AG04450 (cell line): ENCODE results near the gene GNA15. TPM values are rescaled to one million over a fixed set of nuclear protein-coding genes. Genes with fewer than 3 reads are reported as not detected.

Experiments used
- CTCF ChIA-PET: fragments of 300-600, 350-600 bp; formaldehyde crosslinking; extraction: SDS; loops from one replicate; lab custom pipeline; 2022; ENCODE audit warnings: antibody characterized with exemption, inconsistent platforms; lab: Charles Lee
- POLR2A ChIA-PET: fragments of 350-600 bp; formaldehyde crosslinking; extraction: SDS; loops from one replicate; lab custom pipeline; 2021; ENCODE audit warnings: antibody characterized with exemption, inconsistent platforms; lab: Yijun Ruan, JAX
- DNase-seq: peaks from one replicate; pipeline ENCODE4 v3.0.0-alpha.2; 2011; ENCODE audit warnings: low read depth, low spot score
- H3K27ac ChIP-seq: one replicate; pipeline ENCODE4 v1.5.1; 2012; ENCODE audit warnings: low read depth, low read length, control low read depth
- H3K27me3 ChIP-seq: one replicate; pipeline ENCODE4 v1.6.0; 2012; ENCODE audit warnings: low read length; ENCODE audit not compliant: control insufficient read depth, insufficient read depth
- H3K4me3 ChIP-seq: 2 replicates; pipeline ENCODE4 v1.5.1; 2011; ENCODE audit warnings: mild to moderate bottlenecking, low read depth, low read length, control low read depth
- H3K9me3 ChIP-seq: 2 replicates; pipeline ENCODE4 v1.5.1; 2012; ENCODE audit warnings: low read length; ENCODE audit not compliant: control insufficient read depth, insufficient read depth
- CTCF ChIP-seq: IDR thresholded peaks from 2 replicates; pipeline ENCODE4 v1.5.1; 2011; ENCODE audit warnings: low read depth, low read length, control low read depth, inconsistent platforms
- polyA plus RNA-seq: library from polyadenylated mRNA; depleted of rRNA; stranded (reverse); fragments of >200 nt; gene quantifications from 2 replicates; pipeline ENCODE4 v1.2.3, GENCODE V29; 2011

The GNA15 gene
- polyA plus RNA-seq, 1 experiment, result not detected

GRCh38 chr19:3114811-3115210 lies 21.0 kb upstream of the GNA15 start:
- Histone ChIP-seq H3K27ac (no peak overlapping the region), H3K4me3 (no peak overlapping the region), H3K27me3 (no peaks in the 10 kb centered on the region), H3K9me3 (no peaks in the 10 kb centered on the region; the same call in 1 of the 2 replicates)
- no peak for TF ChIP-seq CTCF
- CTCF ChIA-PET, result interaction anchor here (1.3 kb wide), 1 partner anchor 11 kb away, joined by 4 read pairs; no protein-coding TSS in a partner anchor
- POLR2A ChIA-PET, result no interaction called here
- no peak for DNase-seq

GRCh38 chr19:3115411-3115810 lies 20.4 kb upstream of the GNA15 start:
- Histone ChIP-seq H3K27ac (no peak overlapping the region), H3K4me3 (no peak overlapping the region), H3K9me3 (no peaks in the 10 kb centered on the region; the same call in 1 of the 2 replicates), H3K27me3 (no peaks in the 10 kb centered on the region)
- POLR2A ChIA-PET, result no interaction called here
- no peak for TF ChIP-seq CTCF
- CTCF ChIA-PET, result interaction anchor here (1.3 kb wide), 1 partner anchor 12 kb away, joined by 4 read pairs; no protein-coding TSS in a partner anchor
- no peak for DNase-seq

GRCh38 chr19:3115916-3116602 lies 19.8 kb upstream of the GNA15 start:
- no peaks in the 10 kb centered on the region; the same call in 1 of the 2 replicates for H3K9me3 ChIP-seq
- POLR2A ChIA-PET, result no interaction called here
- CTCF ChIA-PET, result interaction anchor here (1.1 to 1.3 kb wide), 2 partner anchors 12 to 13 kb away, joined by 4 to 5 read pairs; no protein-coding TSS in a partner anchor
- no peaks in the 10 kb centered on the region for H3K27me3 ChIP-seq
- no peak overlapping the region for H3K4me3 ChIP-seq
- TF ChIP-seq CTCF, result no peak
- no peak overlapping the region for H3K27ac ChIP-seq
- DNase-seq, result no peak

GRCh38 chr19:3116621-3117020 lies 19.2 kb upstream of the GNA15 start:
- CTCF ChIA-PET, result interaction anchor here (1.1 to 1.3 kb wide), 2 partner anchors 13 kb away, joined by 3 to 5 read pairs; no protein-coding TSS in a partner anchor
- no peak for DNase-seq
- Histone ChIP-seq H3K27me3 (no peaks in the 10 kb centered on the region), H3K27ac (no peak overlapping the region), H3K4me3 (no peak overlapping the region), H3K9me3 (no peaks in the 10 kb centered on the region; the same call in 1 of the 2 replicates)
- TF ChIP-seq CTCF, result no peak
- POLR2A ChIA-PET, result no interaction called here

GRCh38 chr19:3117716-3118115 lies 18.1 kb upstream of the GNA15 start:
- no peak for DNase-seq
- Histone ChIP-seq H3K27ac (no peak overlapping the region), H3K4me3 (no peak overlapping the region), H3K9me3 (no peaks in the 10 kb centered on the region; the same call in 1 of the 2 replicates), H3K27me3 (no peaks in the 10 kb centered on the region)
- ChIA-PET POLR2A (no interaction called here), CTCF (interaction anchor here (1.3 kb wide), 1 partner anchor 14 kb away, joined by 3 read pairs; no protein-coding TSS in a partner anchor)
- TF ChIP-seq CTCF, result no peak
